HepG2 (cell line): ENCODE results near the gene GMPPA. TPM values are rescaled to one million over a fixed set of nuclear protein-coding genes. Genes with fewer than 3 reads are reported as not detected.
A peak's percentile ranks its signal among the peaks of the same experiment; 100 is the strongest.

Experiments
- CBX1 ChIP-seq: IDR thresholded peaks from one replicate; pipeline ENCODE4 v1.6.1; 2016; ENCODE audit warnings: antibody characterized with exemption, low read depth
- GATA4 ChIP-seq: sonication (generic); IDR thresholded peaks from 2 replicates; pipeline ENCODE4 v1.6.1; 2016; ENCODE audit warnings: antibody characterized with exemption, low read depth, borderline replicate concordance
- MIER3 ChIP-seq: IDR thresholded peaks from 2 replicates; pipeline ENCODE4 v1.6.1; 2016; ENCODE audit warnings: missing compliant biosample characterization, borderline replicate concordance
- PCBP1 ChIP-seq: fragments of 200-400 bp; formaldehyde crosslinking; IDR thresholded peaks from 2 replicates; pipeline ENCODE4 v1.6.1; 2017; ENCODE audit warnings: mild to moderate bottlenecking, low read depth, low read length, borderline replicate concordance
- SAP130 ChIP-seq: IDR thresholded peaks from 2 replicates; pipeline ENCODE4 v1.6.1; 2016; ENCODE audit warnings: low read depth
- SMARCC2 ChIP-seq: fragments of 450-650 bp; IDR thresholded peaks from 2 replicates; pipeline ENCODE4 v1.6.1; 2017; ENCODE audit warnings: antibody characterized with exemption, mild to moderate bottlenecking
- TGIF2 ChIP-seq: IDR thresholded peaks from 2 replicates; pipeline ENCODE4 v1.6.1; 2016; ENCODE audit warnings: control low read depth, missing compliant biosample characterization
- TP53 ChIP-seq: sonication (generic); formaldehyde crosslinking; conservative IDR thresholded peaks from 2 replicates; pipeline ENCODE4 v1.4.0; 2020; ENCODE audit warnings: missing genetic modification reagents
- USF2 ChIP-seq, 2 experiments: sonication (generic) in 1 of 2; formaldehyde crosslinking in 1 of 2; IDR thresholded peaks; 2 replicates each; pipeline versions ENCODE4 v1.5.1 to v1.6.1; 2011 to 2020; ENCODE audit warnings: borderline replicate concordance in 1 of 2, low read depth in 1 of 2, low read length in 1 of 2, mild to moderate bottlenecking in 1 of 2, missing genetic modification reagents in 1 of 2, moderate library complexity in 1 of 2
- ZBTB43 ChIP-seq: sonication (generic); formaldehyde crosslinking; conservative IDR thresholded peaks from 2 replicates; pipeline ENCODE4 v1.4.0; 2020; ENCODE audit warnings: missing genetic modification reagents
- ZNF256 ChIP-seq: sonication (generic); formaldehyde crosslinking; conservative IDR thresholded peaks from 2 replicates; pipeline ENCODE4 v1.4.0; 2020; ENCODE audit warnings: missing genetic modification reagents
- ZNF274 ChIP-seq: sonication (generic); formaldehyde crosslinking; IDR thresholded peaks from 2 replicates; pipeline ENCODE4 v1.5.1; 2020; ENCODE audit warnings: mild to moderate bottlenecking, missing genetic modification reagents
- ZNF556 ChIP-seq: sonication (generic); formaldehyde crosslinking; IDR thresholded peaks from 2 replicates; pipeline ENCODE4 v1.4.0; 2020; ENCODE audit warnings: mild to moderate bottlenecking, missing genetic modification reagents, borderline replicate concordance
- ZNF598 ChIP-seq: sonication (generic); formaldehyde crosslinking; IDR thresholded peaks from 2 replicates; pipeline ENCODE4 v1.5.1; 2020; ENCODE audit warnings: mild to moderate bottlenecking, missing genetic modification reagents, borderline replicate concordance
- polyA plus RNA-seq, 8 experiments: library from polyadenylated mRNA; depleted of rRNA in 3 of 8; stranded (reverse) in 7 of 8; unstranded in 1 of 8; fragments of >200 nt; fragmentation: Illumina TruSeq in 4 of 8; extraction: Trizol in 4 of 8; gene quantifications; 2 replicates each; pipeline versions ENCODE4 v1.2.1 to v1.2.3, GENCODE V29; 2011 to 2016; ENCODE audit warnings: low read depth in 4 of 8, missing spikeins in 1 of 8, mixed read lengths in 1 of 8; ENCODE audit not compliant: insufficient read depth in 1 of 8
- total RNA-seq, 5 experiments: library from RNA; depleted of rRNA; stranded (reverse); fragments of >200 nt; fragmentation: Illumina TruSeq; extraction: Trizol; gene quantifications; 2 replicates each; pipeline ENCODE4 v1.2.3, GENCODE V29; 2016; ENCODE audit warnings: low read depth in 1 of 5
- TF ChIP-seq, protein P1 (sequence below): sonication (generic); formaldehyde crosslinking; IDR thresholded peaks from 2 replicates; pipeline ENCODE4 v1.9.0; 2021; ENCODE audit warnings: missing genetic modification reagents, borderline replicate concordance
- TF ChIP-seq, protein P2 (sequence below): IDR thresholded peaks from 2 replicates; pipeline ENCODE4 v1.6.1; 2016; ENCODE audit warnings: missing genetic modification reagents, missing compliant biosample characterization
- TF ChIP-seq, protein P3 (sequence below): sonication (generic); formaldehyde crosslinking; IDR thresholded peaks from 2 replicates; pipeline ENCODE4 v1.4.0; 2020; ENCODE audit warnings: missing genetic modification reagents, borderline replicate concordance
- TF ChIP-seq, protein P4 (sequence below): sonication (generic); formaldehyde crosslinking; IDR thresholded peaks from 2 replicates; pipeline ENCODE4 v1.8.1; 2023; ENCODE audit warnings: mild to moderate bottlenecking, moderate library complexity, missing genetic modification reagents
- TF ChIP-seq, protein P5 (sequence below): IDR thresholded peaks from 2 replicates; pipeline ENCODE4 v1.6.1; 2012; ENCODE audit warnings: inconsistent platforms

GMPPA gene
- total and polyA plus RNA-seq, 2 of the 13 experiments (the other 11 are each of a cell fraction or from before 2014, with no cell fraction given) = 81.1 to 106 TPM

DNA sequence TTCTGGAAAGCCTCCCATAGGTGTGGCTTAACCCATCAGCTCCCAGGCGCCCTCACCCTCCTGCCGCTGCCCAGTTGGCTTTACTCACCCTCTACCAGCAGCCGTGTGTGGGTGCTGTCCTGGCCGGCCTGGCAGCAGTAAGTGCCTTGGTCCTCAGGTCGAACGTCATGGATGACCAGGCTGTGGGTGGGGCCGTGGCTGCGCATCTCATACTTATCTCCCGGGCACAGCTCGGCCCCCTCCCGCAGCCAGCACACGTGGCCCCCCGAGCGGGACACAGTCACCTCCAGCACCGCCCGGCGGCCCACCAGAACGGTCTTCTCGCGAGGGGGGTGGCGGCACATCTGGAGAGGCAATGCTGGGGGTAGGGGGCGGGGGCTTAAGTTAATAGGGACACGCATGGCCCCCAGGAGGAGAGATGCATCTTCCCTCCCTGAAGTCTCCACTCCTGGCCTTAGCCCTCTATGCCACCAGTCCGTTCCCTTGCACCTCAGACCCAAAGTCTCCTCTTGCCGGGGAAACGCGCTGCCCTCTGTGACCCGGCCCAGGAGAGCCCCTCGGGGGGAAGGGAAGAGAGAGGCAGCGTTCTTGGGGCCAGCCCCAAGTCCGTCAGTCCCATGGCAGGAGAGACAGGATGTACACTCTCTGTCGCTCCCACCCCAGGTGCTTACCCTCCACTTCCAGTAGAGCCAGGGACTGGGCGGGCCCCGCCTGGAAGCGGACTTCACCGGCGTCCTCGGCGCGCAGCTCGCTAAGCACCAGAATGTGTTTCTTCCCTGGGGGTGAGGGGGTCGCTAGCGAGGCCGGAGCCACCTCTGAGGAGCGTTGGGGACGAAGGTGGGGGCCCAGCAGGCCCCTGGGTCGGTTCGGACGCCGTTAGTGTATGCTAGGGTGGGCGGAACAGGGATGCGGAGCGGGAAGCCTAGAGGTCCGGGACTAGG, 53.0 kb downstream of the GMPPA start (continued):
- TF ChIP-seq GATA4 (no peak), ZNF274 (CRISPR knock-in tag) (peak; percentile 49; the same call in 1 of the 2 replicates), SAP130 (CRISPR knock-in tag) (no peak), ZNF256 (CRISPR knock-in tag) (no peak; the same call in 1 of the 2 replicates), TGIF2 (CRISPR knock-in tag) (no peak), PCBP1 (no peak), ZNF598 (CRISPR knock-in tag) (0 out of 2 replicates have a peak, but pooled peaks have one; percentile 35), MIER3 (no peak), TP53 (CRISPR knock-in tag) (no peak; the same call in 1 of the 2 replicates), USF2 (IDR thresholded peaks at IDR 0.05; ENCODE audit: low read depth, low read length) (no peak), USF2 (CRISPR knock-in tag; IDR thresholded peaks at IDR 0.05; ENCODE audit: borderline replicate concordance) (no peak), CBX1 (no peak), ZBTB43 (no peak), ZNF556 (CRISPR knock-in tag) (peak; percentile 6; the same call in 1 of the 2 replicates), SMARCC2 (no peak)
- TF ChIP-seq, protein P1, sequence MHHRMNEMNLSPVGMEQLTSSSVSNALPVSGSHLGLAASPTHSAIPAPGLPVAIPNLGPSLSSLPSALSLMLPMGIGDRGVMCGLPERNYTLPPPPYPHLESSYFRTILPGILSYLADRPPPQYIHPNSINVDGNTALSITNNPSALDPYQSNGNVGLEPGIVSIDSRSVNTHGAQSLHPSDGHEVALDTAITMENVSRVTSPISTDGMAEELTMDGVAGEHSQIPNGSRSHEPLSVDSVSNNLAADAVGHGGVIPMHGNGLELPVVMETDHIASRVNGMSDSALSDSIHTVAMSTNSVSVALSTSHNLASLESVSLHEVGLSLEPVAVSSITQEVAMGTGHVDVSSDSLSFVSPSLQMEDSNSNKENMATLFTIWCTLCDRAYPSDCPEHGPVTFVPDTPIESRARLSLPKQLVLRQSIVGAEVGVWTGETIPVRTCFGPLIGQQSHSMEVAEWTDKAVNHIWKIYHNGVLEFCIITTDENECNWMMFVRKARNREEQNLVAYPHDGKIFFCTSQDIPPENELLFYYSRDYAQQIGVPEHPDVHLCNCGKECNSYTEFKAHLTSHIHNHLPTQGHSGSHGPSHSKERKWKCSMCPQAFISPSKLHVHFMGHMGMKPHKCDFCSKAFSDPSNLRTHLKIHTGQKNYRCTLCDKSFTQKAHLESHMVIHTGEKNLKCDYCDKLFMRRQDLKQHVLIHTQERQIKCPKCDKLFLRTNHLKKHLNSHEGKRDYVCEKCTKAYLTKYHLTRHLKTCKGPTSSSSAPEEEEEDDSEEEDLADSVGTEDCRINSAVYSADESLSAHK = no peak
- TF ChIP-seq, protein P2, sequence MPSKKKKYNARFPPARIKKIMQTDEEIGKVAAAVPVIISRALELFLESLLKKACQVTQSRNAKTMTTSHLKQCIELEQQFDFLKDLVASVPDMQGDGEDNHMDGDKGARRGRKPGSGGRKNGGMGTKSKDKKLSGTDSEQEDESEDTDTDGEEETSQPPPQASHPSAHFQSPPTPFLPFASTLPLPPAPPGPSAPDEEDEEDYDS = no peak
- TF ChIP-seq, protein P3, sequence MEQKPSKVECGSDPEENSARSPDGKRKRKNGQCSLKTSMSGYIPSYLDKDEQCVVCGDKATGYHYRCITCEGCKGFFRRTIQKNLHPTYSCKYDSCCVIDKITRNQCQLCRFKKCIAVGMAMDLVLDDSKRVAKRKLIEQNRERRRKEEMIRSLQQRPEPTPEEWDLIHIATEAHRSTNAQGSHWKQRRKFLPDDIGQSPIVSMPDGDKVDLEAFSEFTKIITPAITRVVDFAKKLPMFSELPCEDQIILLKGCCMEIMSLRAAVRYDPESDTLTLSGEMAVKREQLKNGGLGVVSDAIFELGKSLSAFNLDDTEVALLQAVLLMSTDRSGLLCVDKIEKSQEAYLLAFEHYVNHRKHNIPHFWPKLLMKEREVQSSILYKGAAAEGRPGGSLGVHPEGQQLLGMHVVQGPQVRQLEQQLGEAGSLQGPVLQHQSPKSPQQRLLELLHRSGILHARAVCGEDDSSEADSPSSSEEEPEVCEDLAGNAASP (CRISPR knock-in tag) = no peak
- TF ChIP-seq, protein P4, sequence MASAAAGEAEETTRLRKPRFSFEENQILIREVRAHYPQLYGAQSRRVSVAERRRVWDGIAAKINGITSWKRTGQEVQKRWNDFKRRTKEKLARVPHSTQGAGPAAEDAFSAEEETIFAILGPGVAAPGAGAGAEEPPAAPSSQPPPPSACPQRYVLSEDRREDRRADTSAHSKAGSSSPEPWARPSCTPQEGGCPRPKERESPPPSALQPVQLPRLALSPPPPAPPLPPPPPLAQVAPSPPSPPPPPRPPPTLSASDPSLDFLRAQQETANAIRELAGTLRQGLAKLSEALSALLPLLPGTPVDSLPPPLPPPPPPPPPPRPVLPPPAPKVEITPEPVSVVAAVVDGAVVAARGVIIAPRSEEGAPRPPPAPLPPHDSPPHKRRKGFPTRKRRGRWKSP (CRISPR knock-in tag) = no peak
- TF ChIP-seq, protein P5, sequence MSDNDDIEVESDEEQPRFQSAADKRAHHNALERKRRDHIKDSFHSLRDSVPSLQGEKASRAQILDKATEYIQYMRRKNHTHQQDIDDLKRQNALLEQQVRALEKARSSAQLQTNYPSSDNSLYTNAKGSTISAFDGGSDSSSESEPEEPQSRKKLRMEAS = no peak
